Neural crest cell (in vitro differentiated cells): ENCODE measurements around the gene LETM1. TPM values are rescaled to one million over a fixed set of nuclear protein-coding genes. Genes with fewer than 3 reads are reported as not detected.

ENCODE experiments used
- DNase-seq: peaks from one replicate; pipeline ENCODE4 v3.0.0; 2021; ENCODE audit warnings: low read depth, mixed read lengths, low spot score
- H3K27ac Mint-ChIP-seq: one replicate; pipeline ENCODE4 v1.8.0; 2021; ENCODE audit warnings: mild to moderate bottlenecking, mixed read lengths; ENCODE audit not compliant: unreplicated experiment
- H3K27me3 Mint-ChIP-seq: 2 replicates; pipeline ENCODE4 v1.8.0; 2021; ENCODE audit warnings: low read depth, mild to moderate bottlenecking, mixed read lengths
- H3K36me3 Mint-ChIP-seq: 2 replicates; pipeline ENCODE4 v1.8.0; 2021; ENCODE audit warnings: low read depth, mild to moderate bottlenecking, mixed read lengths
- H3K4me1 Mint-ChIP-seq: 2 replicates; pipeline ENCODE4 v1.8.0; 2021; ENCODE audit warnings: mixed read lengths
- H3K4me3 Mint-ChIP-seq: one replicate; pipeline ENCODE4 v1.8.0; 2021; ENCODE audit warnings: mild to moderate bottlenecking, mixed read lengths
- H3K9me3 Mint-ChIP-seq: 2 replicates; pipeline ENCODE4 v1.8.0; 2021; ENCODE audit warnings: mixed read lengths
- CTCF ChIP-seq: fragments of 200-600 bp; sonication (generic); conservative IDR thresholded peaks from 2 replicates; pipeline ENCODE4 v1.5.0; 2021; ENCODE audit warnings: antibody characterized with exemption, mild to moderate bottlenecking
- total RNA-seq: library from RNA; stranded (reverse); gene quantifications from 2 replicates; pipeline ENCODE4 v1.2.1, GENCODE V29; 2021

LETM1 gene
- total RNA-seq, 1 donor from 2014 or later: 60.6 TPM

- TF ChIP-seq CTCF: no peak
- Mint-ChIP-seq H3K4me3 (no peak overlapping the region), H3K9me3 (no peaks in the 10 kb centered on the region), H3K36me3 (no peaks in the 10 kb centered on the region), H3K27ac (no peak overlapping the region), H3K4me1 (no peaks in the 10 kb centered on the region), H3K27me3 (no peaks in the 10 kb centered on the region)
- no peak for DNase-seq
Observed at GRCh38 chr4:1813231-1813630, 42.7 kb downstream of the LETM1 start.

- Mint-ChIP-seq H3K36me3 (no peaks in the 10 kb centered on the region), H3K27ac (no peak overlapping the region), H3K27me3 (no peaks in the 10 kb centered on the region), H3K4me1 (no peaks in the 10 kb centered on the region), H3K9me3 (no peaks in the 10 kb centered on the region), H3K4me3 (no peak overlapping the region)
- DNase-seq: no peak
- no peak for TF ChIP-seq CTCF
Observed at GRCh38 chr4:1812720-1813119, 43.2 kb downstream of the LETM1 start.

- H3K36me3 Mint-ChIP-seq: no peaks in the 10 kb centered on the region
- no peak for TF ChIP-seq CTCF
- no peak overlapping the region for H3K27ac Mint-ChIP-seq
- H3K4me1 Mint-ChIP-seq: no peaks in the 10 kb centered on the region
- no peaks in the 10 kb centered on the region for H3K27me3 Mint-ChIP-seq
- DNase-seq: no peak
- H3K4me3 Mint-ChIP-seq: no peak overlapping the region
- no peaks in the 10 kb centered on the region for H3K9me3 Mint-ChIP-seq
Observed at GRCh38 chr4:1810765-1811164, 45.2 kb downstream of the LETM1 start.

GRCh38 chr4:1809754-1810502 lies 46.0 kb downstream of the LETM1 start:
- TF ChIP-seq CTCF: peak; percentile 96
- Mint-ChIP-seq H3K4me3 (no peak overlapping the region), H3K36me3 (no peaks in the 10 kb centered on the region), H3K9me3 (no peaks in the 10 kb centered on the region), H3K27me3 (no peaks in the 10 kb centered on the region), H3K4me1 (no peaks in the 10 kb centered on the region), H3K27ac (no peak overlapping the region)
- peak; percentile 92 for DNase-seq

GRCh38 chr4:1808851-1809753 lies 46.9 kb downstream of the LETM1 start:
- H3K27me3 Mint-ChIP-seq: no peaks in the 10 kb centered on the region
- no peak for DNase-seq
- H3K36me3 Mint-ChIP-seq: no peaks in the 10 kb centered on the region
- no peak for TF ChIP-seq CTCF
- no peak overlapping the region for H3K4me3 Mint-ChIP-seq
- H3K9me3 Mint-ChIP-seq: no peaks in the 10 kb centered on the region
- H3K4me1 Mint-ChIP-seq: no peaks in the 10 kb centered on the region
- H3K27ac Mint-ChIP-seq: no peak overlapping the region
